Natural killer cell (primary cell): ENCODE measurements around the gene TMED5. TPM values are rescaled to one million over a fixed set of nuclear protein-coding genes. Genes with fewer than 3 reads are reported as not detected.
"Not testable (repeated sequence)": the region's sequence is repeated elsewhere in the genome, so short reads cannot be mapped to it uniquely, and the experiment has no call there.

Experiments used
- ATAC-seq, 3 donors: fragments of 150-1000 bp in 2 of 3; fragments of 200-7000 bp in 1 of 3; cut with Tn5 transposase; 1 replicate in 1 of 3; 2 replicates in 2 of 3; pipeline ENCODE4 v1.10.0; 2021; ENCODE audit warnings: mild to moderate bottlenecking in 2 of 3, moderate library complexity in 2 of 3
- DNase-seq, 2 donors: peaks; one replicate each; pipeline versions ENCODE4 v3.0.0 to v3.0.0-alpha.2; 2013 to 2021; ENCODE audit warnings: mixed read lengths in 1 of 2
- H3K27ac ChIP-seq: one replicate; pipeline ENCODE4 v1.5.1; 2013; ENCODE audit warnings: mild to moderate bottlenecking, low read length
- H3K27me3 ChIP-seq: one replicate; pipeline ENCODE4 v1.6.1; 2013; ENCODE audit warnings: low read length; ENCODE audit not compliant: control insufficient read depth, insufficient read depth
- H3K36me3 ChIP-seq: one replicate; pipeline ENCODE4 v1.6.1; 2013; ENCODE audit warnings: low read length; ENCODE audit not compliant: control insufficient read depth, insufficient read depth
- H3K4me1 ChIP-seq: one replicate; pipeline ENCODE4 v1.6.1; 2013; ENCODE audit warnings: low read length; ENCODE audit not compliant: control insufficient read depth, insufficient read depth
- H3K4me3 ChIP-seq: one replicate; pipeline ENCODE4 v1.5.1; 2013; ENCODE audit warnings: low read length
- H3K9me3 ChIP-seq: one replicate; pipeline ENCODE4 v1.6.1; 2013; ENCODE audit warnings: low read length; ENCODE audit not compliant: control insufficient read depth, insufficient read depth
- H3K27ac Mint-ChIP-seq, 2 donors: one replicate each; pipeline ENCODE4 v1.8.0; 2022; ENCODE audit warnings: mild to moderate bottlenecking in 2 of 2, mixed read lengths in 2 of 2, moderate library complexity in 1 of 2
- H3K27me3 Mint-ChIP-seq, 2 donors: one replicate each; pipeline ENCODE4 v1.8.0; 2022; ENCODE audit warnings: low read depth in 2 of 2, mixed read lengths in 2 of 2
- H3K36me3 Mint-ChIP-seq: one replicate; pipeline ENCODE4 v1.8.0; 2022; ENCODE audit warnings: mixed read lengths
- H3K4me1 Mint-ChIP-seq, 2 donors: one replicate each; pipeline ENCODE4 v1.8.0; 2022; ENCODE audit warnings: mixed read lengths in 2 of 2
- H3K4me3 Mint-ChIP-seq: one replicate; pipeline ENCODE4 v1.8.0; 2022; ENCODE audit warnings: mild to moderate bottlenecking, moderate library complexity, mixed read lengths
- H3K9me3 Mint-ChIP-seq, 2 donors: one replicate each; pipeline ENCODE4 v1.8.0; 2022; ENCODE audit warnings: mixed read lengths in 2 of 2
- CTCF ChIP-seq: fragments of 200-600 bp; IDR thresholded peaks from one replicate; pipeline ENCODE4 v1.8.0; 2022; ENCODE audit warnings: antibody characterized with exemption
- WGBS: methylation state at CpG from one replicate; pipeline ENCODE4 v1.1.7; 2013; ENCODE audit warnings: missing lambda C conversion rate; ENCODE audit not compliant: insufficient coverage; 5-methylcytosine and 5-hydroxymethylcytosine counted together
- intact Hi-C: fragments of 100-400 bp; cut with micrococcal nuclease; formaldehyde crosslinking; loops from one replicate; pipeline ENCODE4 v1.14.2; 2022
- total RNA-seq, 4 donors: library from RNA; stranded (reverse); fragments of 120-200 nt in 1 of 4; gene quantifications; one replicate each; pipeline versions ENCODE4 v1.2.3 to v1.2.4, GENCODE V29; 2013 to 2022

TMED5 gene
- total RNA-seq, 3 donors from 2014 or later (not counting 1 experiment from before 2014, with no cell fraction given) = 64.6 to 73.5 (median 67.0) TPM

GRCh38 chr1:93180723-93181613 lies 755 bp upstream of the TMED5 start, which contains the start of gene CCDC18:
TSS of gene CCDC18 (plus strand) at chr1:93180724. CDS start at chr1:93183362, 2,638 bp downstream.
- DNase-seq = peak in 1 of 2 donors; percentile 87
- no peaks in the 10 kb centered on the region for H3K27me3 ChIP-seq
- H3K9me3 ChIP-seq = no peaks in the 10 kb centered on the region
- peaks cover 10% of the 10 kb centered on the region for H3K36me3 ChIP-seq
- ATAC-seq = peak; percentile 25 to 54 (median 40)
- peak within 1 kb of the TSS; percentile 93 for H3K4me3 ChIP-seq
- Mint-ChIP-seq H3K27me3 (no peaks in the 10 kb centered on the region), H3K9me3 (no peaks in the 10 kb centered on the region), H3K27ac (peak within 1 kb of the TSS; percentile 95), H3K36me3 (no peaks in the 10 kb centered on the region), H3K4me1 (peaks cover 34 to 52% of the 10 kb centered on the region in 2 donors), H3K4me3 (peak within 1 kb of the TSS; percentile 89)
- H3K27ac ChIP-seq = peak within 1 kb of the TSS; percentile 97
- intact Hi-C loops = loop anchor here (1.0 to 2.0 kb wide), 4 partner anchors 102 to 350 kb away; partner anchors contain the start of genes DIPK1A and MTF2
- WGBS = under 1% methylated on average over 43 of the region's 43 CpGs
- peaks cover 26% of the 10 kb centered on the region for H3K4me1 ChIP-seq
- no peak for TF ChIP-seq CTCF

- peak overlapping the region; percentile 89 for H3K4me3 Mint-ChIP-seq
- H3K27ac Mint-ChIP-seq = peak overlapping the region; percentile 95
- Histone ChIP-seq H3K4me1 (peaks cover 29% of the 10 kb centered on the region), H3K4me3 (peak overlapping the region; percentile 93), H3K27me3 (no peaks in the 10 kb centered on the region), H3K36me3 (peaks cover 10% of the 10 kb centered on the region), H3K27ac (no peak overlapping the region), H3K9me3 (no peaks in the 10 kb centered on the region)
- H3K36me3 Mint-ChIP-seq = no peaks in the 10 kb centered on the region
- H3K9me3 Mint-ChIP-seq = no peaks in the 10 kb centered on the region
- intact Hi-C loops = no loop called here
- DNase-seq (no peak), ATAC-seq (no peak)
- WGBS = 40% methylated on average over 2 of the region's 5 CpGs
- H3K4me1 Mint-ChIP-seq = peaks cover 45 to 59% of the 10 kb centered on the region in 2 donors
- TF ChIP-seq CTCF = no peak
- no peaks in the 10 kb centered on the region for H3K27me3 Mint-ChIP-seq
Observed at GRCh38 chr1:93178418-93178817, 1.8 kb downstream of the TMED5 start.

- H3K4me3 ChIP-seq = peak overlapping the region; percentile 0
- no peaks in the 10 kb centered on the region for H3K27me3 ChIP-seq
- H3K4me1 ChIP-seq = peaks cover 29% of the 10 kb centered on the region
- H3K36me3 ChIP-seq = peaks cover 10% of the 10 kb centered on the region
- WGBS = 74% methylated on average over 4 of the region's 4 CpGs
- DNase-seq = no peak
- peak overlapping the region; percentile 95 for H3K27ac Mint-ChIP-seq
- no peak for ATAC-seq
- H3K9me3 ChIP-seq = no peaks in the 10 kb centered on the region
- H3K36me3 Mint-ChIP-seq = no peaks in the 10 kb centered on the region
- no peaks in the 10 kb centered on the region for H3K9me3 Mint-ChIP-seq
- no peak for TF ChIP-seq CTCF
- H3K27me3 Mint-ChIP-seq = no peaks in the 10 kb centered on the region
- intact Hi-C loops = no loop called here
- peaks cover 49 to 63% of the 10 kb centered on the region in 2 donors for H3K4me1 Mint-ChIP-seq
- peak overlapping the region; percentile 89 for H3K4me3 Mint-ChIP-seq
- no peak overlapping the region for H3K27ac ChIP-seq
Observed at GRCh38 chr1:93177991-93178390, 2.2 kb downstream of the TMED5 start.

GRCh38 chr1:93174638-93175037 lies 5.6 kb downstream of the TMED5 start:
- H3K27ac Mint-ChIP-seq = peak overlapping the region in 1 of 2 donors; percentile 43
- intact Hi-C loops = not testable (repeated sequence)

More at GRCh38 chr1:93174638-93175037, 5.6 kb downstream of the TMED5 start:
- H3K27ac ChIP-seq, H3K27me3 ChIP-seq, H3K4me3 ChIP-seq, H3K27me3 Mint-ChIP-seq, H3K4me3 Mint-ChIP-seq, H3K36me3 Mint-ChIP-seq, H3K9me3 ChIP-seq, H3K9me3 Mint-ChIP-seq, DNase-seq, ATAC-seq: not testable (repeated sequence)
- peaks cover 10% of the 10 kb centered on the region for H3K36me3 ChIP-seq
- H3K4me1 ChIP-seq = peaks cover 33% of the 10 kb centered on the region
- 60% methylated on average over 1 of the region's 3 CpGs for WGBS
- H3K4me1 Mint-ChIP-seq = peaks cover 59 to 67% of the 10 kb centered on the region in 2 donors
